ENCODE measurements around the gene COL9A2.

COL9A2 gene

GRCh38 chr1:40299366-40300248 is 17.5 kb downstream of the COL9A2 start:
- no peaks in the 10 kb centered on the region for H3K79me2 ChIP-seq
- no peaks in the 10 kb centered on the region for H3K4me1 ChIP-seq
- H3K27me3 ChIP-seq (ENCODE audit: control insufficient read depth, insufficient read depth, low read length): no peaks in the 10 kb centered on the region
- H3K4me3 ChIP-seq (ENCODE audit: low read depth, low read length): no peak overlapping the region
- no peaks in the 10 kb centered on the region for H3K9me3 ChIP-seq (ENCODE audit: control insufficient read depth, low read length)
- H2AFZ ChIP-seq: no peak overlapping the region
- no peak overlapping the region for H3K9ac ChIP-seq
- H3K27ac ChIP-seq: no peak overlapping the region
- no peak for TF ChIP-seq CTCF (IDR thresholded peaks at IDR 0.05)
- no peaks in the 10 kb centered on the region for H3K36me3 ChIP-seq (ENCODE audit: control insufficient read depth, insufficient read depth, low read length)
- no peak overlapping the region for H3K4me2 ChIP-seq (ENCODE audit: low read length)

DNA sequence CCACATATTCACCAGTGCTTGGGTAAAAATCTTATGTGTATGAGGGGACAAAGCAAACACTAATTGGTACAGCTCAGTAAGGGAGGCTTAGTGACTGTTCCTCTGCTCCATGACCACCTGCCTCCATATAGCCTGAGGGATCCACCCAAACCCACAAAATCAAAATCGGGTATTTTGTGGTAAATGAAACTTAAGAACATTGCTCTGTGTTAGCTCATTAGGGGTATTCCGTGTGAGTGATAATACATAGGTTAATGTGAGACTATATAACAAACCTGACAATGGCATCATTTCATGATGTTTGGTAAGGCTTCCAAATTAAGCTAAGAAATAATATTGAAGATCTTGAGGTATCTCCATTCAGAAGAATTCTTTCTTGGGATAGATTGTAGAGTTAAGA is 25.8 kb downstream of the COL9A2 start:
- Histone ChIP-seq H3K4me2 (ENCODE audit: low read length) (no peak overlapping the region), H3K79me2 (no peaks in the 10 kb centered on the region), H3K4me3 (ENCODE audit: low read depth, low read length) (no peak overlapping the region), H3K27ac (no peak overlapping the region), H3K27me3 (ENCODE audit: control insufficient read depth, insufficient read depth, low read length) (no peaks in the 10 kb centered on the region), H3K4me1 (no peaks in the 10 kb centered on the region), H3K36me3 (ENCODE audit: control insufficient read depth, insufficient read depth, low read length) (no peaks in the 10 kb centered on the region), H3K9ac (no peak overlapping the region), H3K9me3 (ENCODE audit: control insufficient read depth, low read length) (no peaks in the 10 kb centered on the region), H2AFZ (no peak overlapping the region)
- TF ChIP-seq CTCF (IDR thresholded peaks at IDR 0.05): no peak

- no peaks in the 10 kb centered on the region for H3K9me3 ChIP-seq (ENCODE audit: control insufficient read depth, low read length)
- H3K4me1 ChIP-seq: no peaks in the 10 kb centered on the region
- H3K4me2 ChIP-seq (ENCODE audit: low read length): no peak overlapping the region
- H3K9ac ChIP-seq: no peak overlapping the region
- no peak overlapping the region for H2AFZ ChIP-seq
- H3K36me3 ChIP-seq (ENCODE audit: control insufficient read depth, insufficient read depth, low read length): no peaks in the 10 kb centered on the region
- no peak overlapping the region for H3K4me3 ChIP-seq (ENCODE audit: low read depth, low read length)
- TF ChIP-seq CTCF (IDR thresholded peaks at IDR 0.05): no peak
- H3K27me3 ChIP-seq (ENCODE audit: control insufficient read depth, insufficient read depth, low read length): no peaks in the 10 kb centered on the region
- H3K79me2 ChIP-seq: no peaks in the 10 kb centered on the region
- no peak overlapping the region for H3K27ac ChIP-seq
These were observed 35.2 kb downstream of the COL9A2 start for GRCh38 chr1:40281853-40282252.

- Histone ChIP-seq H3K9me3 (ENCODE audit: control insufficient read depth, low read length) (no peaks in the 10 kb centered on the region), H3K9ac (no peak overlapping the region), H3K4me2 (ENCODE audit: low read length) (no peak overlapping the region), H3K27ac (no peak overlapping the region), H2AFZ (no peak overlapping the region), H3K27me3 (ENCODE audit: control insufficient read depth, insufficient read depth, low read length) (no peaks in the 10 kb centered on the region), H3K4me1 (no peaks in the 10 kb centered on the region), H3K79me2 (no peaks in the 10 kb centered on the region), H3K4me3 (ENCODE audit: low read depth, low read length) (no peak overlapping the region), H3K36me3 (ENCODE audit: control insufficient read depth, insufficient read depth, low read length) (no peaks in the 10 kb centered on the region)
- TF ChIP-seq CTCF (IDR thresholded peaks at IDR 0.05): no peak
These were observed 41.0 kb downstream of the COL9A2 start for GRCh38 chr1:40276122-40276521.

DNA sequence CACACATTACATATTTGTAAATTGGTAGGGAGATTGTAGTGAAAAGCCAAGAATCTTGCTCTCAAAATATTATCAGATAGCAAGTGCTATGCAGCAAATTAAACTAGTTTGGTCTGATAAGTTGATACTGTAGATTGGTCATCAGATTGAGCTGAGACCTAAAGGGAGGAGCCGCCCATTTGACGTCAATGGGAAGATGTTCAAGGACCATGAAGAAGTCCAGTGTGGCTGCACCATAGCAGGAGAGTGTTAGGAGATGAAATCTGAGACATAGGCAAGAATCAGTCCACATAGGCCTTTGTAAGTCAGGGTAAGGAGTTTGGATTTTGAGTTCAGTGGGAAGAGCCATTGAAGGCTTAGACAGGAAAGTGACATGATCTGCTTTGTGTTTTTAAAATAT is 42.8 kb downstream of the COL9A2 start:
- H3K4me1 ChIP-seq: no peaks in the 10 kb centered on the region
- no peak overlapping the region for H3K4me3 ChIP-seq (ENCODE audit: low read depth, low read length)
- no peak for TF ChIP-seq CTCF (IDR thresholded peaks at IDR 0.05)
- H3K4me2 ChIP-seq (ENCODE audit: low read length): no peak overlapping the region
- H3K79me2 ChIP-seq: no peaks in the 10 kb centered on the region
- no peaks in the 10 kb centered on the region for H3K9me3 ChIP-seq (ENCODE audit: control insufficient read depth, low read length)
- H3K27me3 ChIP-seq (ENCODE audit: control insufficient read depth, insufficient read depth, low read length): no peaks in the 10 kb centered on the region
- H3K27ac ChIP-seq: no peak overlapping the region
- H2AFZ ChIP-seq: no peak overlapping the region
- no peak overlapping the region for H3K9ac ChIP-seq
- H3K36me3 ChIP-seq (ENCODE audit: control insufficient read depth, insufficient read depth, low read length): no peaks in the 10 kb centered on the region
